Measurements from ENCODE around the gene POLD3. TPM values are rescaled to one million over a fixed set of nuclear protein-coding genes. Genes with fewer than 3 reads are reported as not detected.

POLD3 gene
- polyA plus RNA-seq, 1 donor = 13.8 TPM

GRCh38 chr11:74672956-74673692 is 80.7 kb downstream of the POLD3 start:
- no peak for DNase-seq (ENCODE audit: low read depth)

- no peak for DNase-seq (ENCODE audit: low read depth)
These were observed 81.4 kb downstream of the POLD3 start for GRCh38 chr11:74673693-74674360.

DNA sequence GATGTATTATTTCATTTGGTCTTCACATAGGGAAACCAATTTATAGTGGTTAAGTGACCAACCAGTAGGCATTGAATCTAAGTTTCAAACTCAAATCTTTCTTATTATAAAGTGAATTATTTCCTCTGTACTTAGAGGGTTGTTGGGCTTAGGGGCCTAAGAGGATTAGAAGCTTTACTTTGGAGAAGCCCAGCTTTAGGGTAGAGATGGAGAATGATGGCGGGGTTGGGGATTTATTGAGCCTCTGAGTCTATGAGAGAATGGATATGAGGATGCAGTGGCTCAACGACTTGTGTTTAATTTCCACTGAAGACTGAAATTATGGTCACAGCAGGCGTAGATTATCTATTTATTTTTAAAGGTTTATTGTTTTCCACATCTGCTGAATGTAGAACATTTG is 83.4 kb downstream of the POLD3 start:
- no peak for DNase-seq (ENCODE audit: low read depth)

- DNase-seq (ENCODE audit: low read depth) = no peak
These were observed 84.2 kb downstream of the POLD3 start for GRCh38 chr11:74676596-74676995.

GRCh38 chr11:74677131-74677530 is 84.7 kb downstream of the POLD3 start:
- no peak for DNase-seq (ENCODE audit: low read depth)

DNA sequence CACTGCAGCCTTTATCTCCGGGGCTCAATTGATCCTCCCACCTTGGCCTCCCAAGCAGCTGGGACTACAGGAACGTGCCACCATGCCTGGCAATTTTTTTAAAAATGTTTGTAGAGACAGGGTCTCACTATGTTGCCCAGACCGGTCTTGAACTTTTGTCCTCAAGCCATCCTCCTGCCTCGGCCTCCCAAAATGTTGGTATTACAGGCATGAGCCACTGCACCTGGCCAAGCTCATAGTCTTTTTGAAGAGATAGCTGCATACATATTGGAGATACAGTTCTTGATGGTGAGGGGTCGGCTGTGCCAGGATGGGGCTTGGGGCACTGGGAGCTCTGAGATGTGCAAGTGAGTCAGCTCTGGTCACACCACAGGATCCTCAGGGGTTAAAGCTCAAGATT is 85.7 kb downstream of the POLD3 start:
- DNase-seq (ENCODE audit: low read depth) = no peak

- no peak for DNase-seq (ENCODE audit: low read depth)
These were observed 86.5 kb downstream of the POLD3 start for GRCh38 chr11:74678591-74679512.

GRCh38 chr11:74679513-74679865 is 87.1 kb downstream of the POLD3 start:
- DNase-seq (ENCODE audit: low read depth) = no peak

DNA sequence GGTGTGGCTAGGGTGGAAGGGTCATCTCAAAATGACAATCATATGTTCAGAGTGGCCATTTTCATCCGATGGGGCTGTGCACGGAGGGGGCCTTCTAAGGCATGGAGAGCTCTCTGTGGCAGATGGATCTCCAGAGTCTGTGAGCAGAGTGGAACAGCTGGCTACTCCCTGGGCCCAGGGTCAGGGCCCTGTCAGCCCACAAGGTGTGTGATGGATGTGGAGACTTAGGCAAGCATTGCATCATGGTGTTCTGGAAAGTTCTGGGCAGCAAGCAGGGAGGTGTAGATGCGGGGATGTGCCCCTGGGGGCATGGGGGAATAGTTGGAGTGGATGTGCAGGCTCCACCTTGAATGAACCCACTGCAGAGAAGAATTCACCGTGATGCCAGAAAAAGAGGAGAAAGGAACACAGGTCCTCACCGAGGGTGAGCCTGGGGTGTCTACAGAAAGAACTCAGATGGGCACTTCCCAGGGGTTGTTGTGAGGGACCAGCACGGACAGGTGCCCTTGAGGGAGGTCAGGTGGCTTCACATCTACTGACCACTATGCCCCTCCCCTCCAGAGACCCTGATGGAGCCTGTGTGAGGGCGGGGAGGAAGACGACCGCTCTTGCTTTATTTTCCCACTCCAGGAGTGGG is 87.8 kb downstream of the POLD3 start:
- no peak for DNase-seq (ENCODE audit: low read depth)

GRCh38 chr11:74680703-74681531 is 88.5 kb downstream of the POLD3 start:
- no peak for DNase-seq (ENCODE audit: low read depth)

DNA sequence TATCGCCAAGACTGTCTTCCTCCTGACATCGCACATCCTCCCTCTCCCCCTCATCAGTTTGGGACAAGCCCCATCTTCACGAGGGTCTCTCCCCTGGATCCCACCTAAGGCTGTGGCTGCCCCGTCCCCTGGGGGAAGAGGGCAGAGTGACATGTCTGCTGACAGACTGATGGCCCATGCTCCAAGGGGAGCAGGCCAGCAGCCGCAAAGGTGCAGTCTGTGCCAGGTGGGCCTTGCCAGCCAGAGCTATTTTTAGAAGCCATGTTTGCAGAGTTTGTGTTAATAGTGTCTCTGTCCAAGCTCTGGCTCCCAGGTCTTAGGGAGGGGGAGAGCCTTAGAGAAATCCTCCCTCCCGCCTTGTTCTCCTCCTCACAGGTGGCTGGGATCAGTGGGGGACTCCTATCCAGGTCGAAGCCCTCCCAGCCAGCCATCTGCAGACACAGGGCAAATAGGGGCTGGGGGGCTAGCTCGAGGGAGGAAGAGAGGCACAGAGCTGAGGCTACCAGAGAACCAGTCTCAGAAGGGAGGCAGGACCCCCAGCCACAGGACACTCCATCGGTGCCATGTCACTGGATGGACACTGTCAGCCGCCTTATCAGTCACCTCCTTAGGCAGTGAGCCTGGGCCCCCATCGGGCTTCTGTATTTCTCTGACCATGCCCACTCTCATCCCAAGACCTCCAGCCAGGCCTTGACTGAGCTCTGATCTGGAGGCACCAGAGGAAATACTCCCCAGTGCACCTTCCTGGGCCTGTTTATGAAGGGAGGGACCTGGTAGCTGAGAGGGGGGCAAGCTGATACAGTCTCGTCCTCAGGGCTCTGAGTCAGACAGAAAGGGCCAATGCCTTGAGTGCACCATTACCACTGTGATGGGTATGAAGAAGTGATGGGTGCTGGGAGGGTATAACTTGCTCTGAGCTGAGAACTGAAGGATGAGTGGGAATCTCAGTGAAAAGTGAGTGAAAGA is 89.6 kb downstream of the POLD3 start:
- DNase-seq (ENCODE audit: low read depth) = no peak

DNA sequence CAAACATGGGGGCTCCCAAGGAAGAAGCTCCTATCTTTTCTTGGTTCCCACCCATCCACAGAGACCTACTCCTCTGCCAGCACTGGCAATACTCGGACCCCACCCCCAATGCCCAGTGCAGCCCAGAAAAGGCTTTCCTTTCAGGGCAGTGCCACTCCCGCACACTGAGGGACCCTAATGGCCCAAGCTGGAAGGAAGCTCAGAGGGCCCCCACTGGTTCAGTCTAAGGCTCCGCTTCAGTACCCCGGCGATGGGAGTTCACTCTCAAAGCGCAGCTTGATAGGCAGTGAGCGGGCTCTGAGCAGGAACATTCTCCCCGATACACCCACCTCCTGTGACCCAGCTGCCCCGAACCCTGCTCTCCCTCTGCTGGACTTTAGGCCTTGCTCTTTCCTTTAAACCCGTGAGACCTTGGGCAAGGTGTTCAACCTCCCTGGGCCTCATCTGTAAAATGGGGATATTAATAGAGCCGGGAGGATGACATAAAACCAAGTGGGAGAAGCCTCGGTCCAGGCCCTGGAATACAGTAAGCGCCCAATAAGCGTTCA is 90.4 kb downstream of the POLD3 start:
- DNase-seq (ENCODE audit: low read depth) = no peak

- DNase-seq (ENCODE audit: low read depth) = no peak
These were observed 91.0 kb downstream of the POLD3 start for GRCh38 chr11:74683279-74683871.

- no peak for DNase-seq (ENCODE audit: low read depth)
These were observed 91.6 kb downstream of the POLD3 start for GRCh38 chr11:74683941-74684481.

DNA sequence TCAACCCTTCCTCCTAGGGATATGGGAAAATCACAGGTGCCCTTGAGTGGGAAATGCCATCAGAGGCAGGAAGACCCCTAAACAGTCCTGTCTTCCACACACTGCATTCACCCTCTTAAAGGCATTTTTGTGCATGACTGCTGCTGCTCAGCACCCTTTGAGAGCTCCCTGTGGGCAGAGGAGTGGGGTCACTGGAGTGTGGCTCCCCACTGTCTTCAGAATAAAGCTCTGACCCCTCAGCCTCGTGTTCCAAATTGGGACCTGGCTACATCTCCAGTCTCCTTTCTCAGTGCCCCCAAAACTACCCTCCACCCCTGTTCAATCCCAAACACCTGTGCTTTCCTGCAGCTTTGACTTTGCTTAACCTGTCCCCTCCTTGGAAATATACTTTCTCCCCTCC is 92.3 kb downstream of the POLD3 start:
- no peak for DNase-seq (ENCODE audit: low read depth)

- DNase-seq (ENCODE audit: low read depth) = no peak
These were observed 93.0 kb downstream of the POLD3 start for GRCh38 chr11:74685338-74685737.

DNA sequence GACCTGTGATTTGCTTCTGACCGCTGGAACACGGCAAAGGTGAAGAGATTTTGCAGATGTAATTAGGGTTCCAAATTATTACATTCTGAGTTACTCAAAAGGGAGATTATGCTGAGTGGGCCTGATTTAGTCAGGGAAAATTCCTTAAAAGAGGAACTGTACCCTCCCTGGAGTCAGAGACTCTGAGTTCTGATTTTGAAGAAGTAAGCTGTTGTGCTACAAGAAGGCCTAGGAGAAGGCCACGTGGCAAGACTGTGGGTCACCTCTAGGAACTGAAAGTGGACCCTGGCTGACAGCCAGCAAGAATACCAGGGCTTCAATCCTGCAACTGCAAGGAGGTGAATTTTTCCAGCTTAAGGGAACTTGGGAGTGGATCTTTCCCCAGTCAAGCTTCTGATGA is 93.5 kb downstream of the POLD3 start:
- no peak for DNase-seq (ENCODE audit: low read depth)

DNA sequence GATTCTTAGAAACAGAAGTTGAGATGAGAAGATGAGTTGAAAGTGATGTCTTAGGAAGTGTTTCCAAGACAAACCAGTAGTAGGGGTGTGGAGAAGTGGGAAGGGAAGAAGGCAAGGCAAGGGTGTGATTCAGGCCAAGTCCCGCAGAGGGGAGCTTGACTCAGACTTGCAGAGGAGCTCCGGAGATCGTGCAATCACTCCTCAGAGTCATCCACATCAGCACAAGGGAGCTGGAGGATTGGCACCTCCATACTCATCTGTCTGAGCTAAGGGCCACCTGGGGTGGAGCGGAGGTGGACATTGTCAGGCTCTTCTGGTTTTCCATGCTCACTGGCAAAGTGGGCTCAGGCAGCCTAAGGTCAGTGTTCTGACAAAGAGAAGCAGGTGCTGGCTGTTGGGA is 94.4 kb downstream of the POLD3 start:
- DNase-seq (ENCODE audit: low read depth) = no peak
